RPMI8226 (cell line): Measurements from ENCODE around the gene SOX8.

Experiments used
- DNase-seq: peaks from one replicate; pipeline ENCODE4 v3.0.0-alpha.2; 2015

Gene SOX8

DNA sequence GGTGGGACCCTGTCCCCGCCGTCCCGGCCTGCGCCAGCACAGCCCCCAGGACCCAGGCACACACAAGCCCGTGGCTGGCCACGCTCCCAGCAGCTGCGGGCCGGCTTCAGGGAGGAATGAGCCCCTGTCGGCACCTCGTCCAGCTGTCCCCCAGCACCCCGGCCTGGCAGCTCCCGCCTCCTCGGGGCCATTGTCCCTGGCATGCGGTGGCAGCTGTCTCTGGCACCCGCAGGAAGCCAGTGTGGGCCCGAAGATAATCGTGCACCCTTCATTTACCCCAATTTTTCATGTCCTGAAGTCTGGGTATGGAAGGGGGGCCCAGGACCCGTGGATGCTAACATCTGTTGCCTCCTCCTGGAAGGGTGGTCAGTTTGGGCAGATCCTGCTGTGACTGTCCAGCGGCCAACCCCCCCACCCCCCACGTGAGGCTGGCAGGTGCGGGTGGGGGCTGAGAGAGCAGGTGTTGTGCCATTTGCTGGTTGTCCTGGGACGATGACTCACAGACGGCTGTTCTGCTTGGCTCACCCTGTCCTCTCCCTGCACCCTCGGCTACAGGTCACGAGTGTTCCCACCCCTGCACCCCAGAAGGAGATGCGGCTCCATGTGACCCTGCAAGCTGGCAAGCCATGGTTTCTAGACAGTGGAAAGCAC lies 6.8 kb upstream of the SOX8 start:
- peak; percentile 95 for DNase-seq

DNA sequence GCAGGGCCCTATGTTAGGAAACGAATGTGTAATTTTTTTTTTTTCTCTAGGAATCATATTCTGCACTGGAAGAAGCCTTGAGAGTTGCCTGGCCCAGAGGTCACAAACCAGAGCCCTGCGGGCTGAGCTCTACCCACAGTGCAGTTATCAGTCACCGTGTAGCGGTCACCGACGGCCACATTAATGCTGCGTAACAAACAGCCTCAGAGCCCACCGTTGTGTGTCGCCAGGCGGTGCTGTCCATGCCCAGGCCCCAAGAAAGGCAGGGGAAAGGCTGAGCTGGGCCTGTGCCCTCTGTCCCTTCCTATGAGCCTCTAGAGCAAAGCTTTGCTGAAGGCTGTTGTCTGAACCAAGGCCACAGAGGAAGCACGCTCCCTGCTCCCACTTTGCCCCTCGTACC lies 6.3 kb upstream of the SOX8 start:
- no peak for DNase-seq

DNA sequence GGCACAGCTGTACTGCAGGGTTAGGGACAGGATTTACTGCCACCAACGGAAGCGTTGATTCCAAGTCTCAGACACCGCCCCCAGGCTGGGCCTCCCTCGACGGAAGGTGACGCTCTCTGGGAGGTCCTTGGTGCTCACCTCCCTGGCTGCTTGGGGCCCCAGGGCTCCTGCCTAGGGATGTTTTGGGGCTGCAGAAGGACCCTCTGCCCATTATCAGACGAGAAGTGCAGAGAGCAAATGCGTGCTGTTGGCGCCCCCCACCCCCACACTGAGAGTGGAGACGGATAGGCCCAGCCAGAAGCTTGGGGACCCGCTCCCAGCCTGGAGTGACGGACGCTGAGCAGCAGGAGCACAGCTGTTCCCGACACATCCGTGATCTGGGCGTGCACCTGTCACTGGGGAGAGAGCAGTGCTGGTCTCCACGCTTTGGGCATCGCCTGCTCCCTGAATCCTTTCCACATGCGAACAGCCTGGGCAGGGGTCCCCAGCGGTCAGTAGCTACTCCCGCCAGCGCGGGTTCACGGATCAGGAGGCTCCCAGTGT lies 5.1 kb upstream of the SOX8 start:
- DNase-seq: no peak

DNA sequence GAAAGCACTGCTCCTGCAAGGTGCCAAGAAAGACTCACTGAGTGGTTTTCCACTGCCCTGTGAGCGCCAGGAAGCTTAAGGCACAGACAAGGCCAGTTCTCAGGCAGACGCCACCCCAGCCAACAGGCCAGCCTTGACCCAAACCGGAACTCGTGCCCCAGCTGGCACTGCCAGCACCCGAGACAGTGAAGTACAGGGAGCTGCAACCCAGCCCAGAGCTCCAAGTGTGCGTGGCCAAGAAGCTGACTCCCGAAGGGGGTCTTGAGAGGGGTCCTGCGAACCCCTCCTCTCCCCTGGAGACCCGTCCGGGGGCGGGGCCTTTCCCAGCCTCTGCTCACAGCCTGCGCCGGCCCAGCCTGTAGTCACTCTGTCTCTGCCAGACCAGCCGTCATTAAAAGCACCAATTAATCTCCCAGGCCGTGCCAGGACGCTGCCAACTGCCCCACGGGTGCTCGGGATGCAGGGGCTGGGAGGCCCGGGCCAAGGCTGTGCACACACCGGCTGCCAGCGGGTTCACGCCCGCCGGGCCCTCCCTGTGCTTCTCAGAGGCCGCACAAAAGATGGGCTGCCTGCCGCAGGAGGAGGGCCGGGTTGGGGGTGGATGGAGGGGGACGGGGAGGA lies 4.4 kb upstream of the SOX8 start:
- no peak for DNase-seq

DNA sequence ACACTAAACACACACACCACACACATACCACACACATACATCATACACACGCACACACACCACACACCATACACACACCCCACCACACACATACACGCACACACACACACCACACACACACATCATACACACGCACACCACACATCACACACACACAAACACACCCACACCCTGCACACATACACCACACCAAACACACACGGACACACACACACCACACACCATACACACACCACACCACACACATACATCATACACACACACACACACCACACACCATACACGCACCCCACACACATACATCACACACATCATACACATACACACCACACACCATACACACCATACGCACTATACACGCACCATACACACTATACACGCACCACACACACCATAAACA lies 3.7 kb upstream of the SOX8 start:
- DNase-seq: no peak

DNA sequence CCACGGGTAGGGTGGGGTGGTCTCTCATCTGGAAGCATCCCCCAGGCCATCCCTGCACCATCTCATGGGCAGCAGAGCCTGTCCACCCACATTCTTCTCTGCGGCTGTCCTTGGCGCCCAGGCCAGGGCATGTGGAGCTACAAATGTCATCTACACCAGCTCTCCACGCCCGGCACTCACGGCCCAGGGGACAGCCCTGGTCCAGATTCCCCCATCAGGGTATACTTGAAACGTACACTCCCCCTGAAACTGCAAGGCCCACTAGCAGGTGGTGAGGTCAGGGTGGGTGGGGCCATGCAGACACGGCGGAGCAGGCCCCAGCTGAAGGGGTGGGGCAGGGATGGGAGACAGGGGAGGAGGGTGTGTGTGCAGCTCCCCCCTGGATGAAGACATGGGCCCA lies 3.2 kb upstream of the SOX8 start:
- DNase-seq: no peak

DNA sequence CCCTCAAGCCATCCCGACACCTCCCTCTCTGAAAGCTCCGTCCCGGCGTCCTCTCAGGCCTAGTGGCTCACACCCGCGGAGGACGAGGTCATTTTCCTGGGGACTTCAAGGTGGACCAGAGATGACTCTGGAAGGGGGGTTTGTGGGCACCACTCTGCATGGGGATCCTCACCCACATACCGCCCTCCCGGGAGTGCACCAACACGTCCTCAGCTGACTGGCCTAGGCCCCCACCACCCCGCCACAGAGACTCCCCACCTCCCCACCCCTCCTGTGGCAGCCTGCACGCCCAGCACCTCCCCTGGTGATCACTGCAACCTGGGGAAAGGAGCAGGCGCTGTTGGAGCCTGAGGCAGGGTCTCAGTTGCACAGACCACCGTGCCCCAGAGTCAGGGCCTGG lies 2.4 kb upstream of the SOX8 start:
- DNase-seq: no peak

DNA sequence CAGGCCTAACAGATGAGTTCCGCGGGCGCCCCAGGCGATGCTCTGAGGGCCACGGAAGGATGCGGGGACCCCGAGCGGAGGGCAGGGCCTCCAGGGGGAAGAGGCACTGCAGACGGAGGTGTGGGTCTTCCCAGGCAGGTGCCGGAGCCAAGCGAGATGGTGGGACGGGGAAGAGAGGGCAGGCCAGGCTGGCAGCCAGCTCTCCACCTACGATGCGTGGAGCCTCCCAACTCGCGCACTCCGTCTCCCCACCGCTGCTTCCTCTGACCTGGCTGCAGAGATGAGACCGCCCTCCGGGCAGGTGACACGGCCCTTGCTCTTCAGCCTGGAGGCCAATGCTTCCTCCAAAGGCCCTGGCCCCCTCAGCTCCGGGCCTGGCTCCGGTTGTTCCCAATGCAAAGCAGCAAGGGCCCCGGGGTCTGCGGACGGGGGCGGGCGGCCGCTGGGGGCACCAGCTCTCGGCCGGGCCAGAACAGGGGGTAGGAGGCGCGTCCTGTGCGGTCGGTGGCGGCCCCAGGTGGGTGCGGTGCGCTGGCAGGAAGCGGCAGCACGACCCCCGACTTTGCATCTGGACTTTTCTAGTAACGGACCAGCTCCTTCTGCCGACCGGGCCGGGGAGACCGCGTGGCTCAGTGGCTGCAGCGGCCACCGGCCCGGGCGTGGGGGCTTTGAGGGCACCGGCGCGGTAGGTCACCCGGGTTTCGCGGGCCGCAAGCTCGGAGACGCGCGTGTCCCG lies 1.5 kb upstream of the SOX8 start:
- no peak for DNase-seq

DNA sequence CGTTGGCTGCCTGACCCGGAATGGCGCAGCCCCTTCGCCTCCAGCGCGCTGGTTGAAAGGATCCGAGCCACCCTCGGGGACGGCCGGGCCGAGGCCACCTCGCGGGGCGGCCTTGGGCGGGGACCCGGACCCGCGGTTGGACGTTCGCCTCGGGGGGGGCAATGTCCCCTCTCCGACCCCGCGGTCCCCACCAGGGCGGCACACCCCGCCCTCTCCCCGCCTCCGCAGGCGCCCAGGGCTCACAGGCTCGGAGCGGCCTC lies 1.0 kb upstream of the SOX8 start:
- DNase-seq: no peak

DNA sequence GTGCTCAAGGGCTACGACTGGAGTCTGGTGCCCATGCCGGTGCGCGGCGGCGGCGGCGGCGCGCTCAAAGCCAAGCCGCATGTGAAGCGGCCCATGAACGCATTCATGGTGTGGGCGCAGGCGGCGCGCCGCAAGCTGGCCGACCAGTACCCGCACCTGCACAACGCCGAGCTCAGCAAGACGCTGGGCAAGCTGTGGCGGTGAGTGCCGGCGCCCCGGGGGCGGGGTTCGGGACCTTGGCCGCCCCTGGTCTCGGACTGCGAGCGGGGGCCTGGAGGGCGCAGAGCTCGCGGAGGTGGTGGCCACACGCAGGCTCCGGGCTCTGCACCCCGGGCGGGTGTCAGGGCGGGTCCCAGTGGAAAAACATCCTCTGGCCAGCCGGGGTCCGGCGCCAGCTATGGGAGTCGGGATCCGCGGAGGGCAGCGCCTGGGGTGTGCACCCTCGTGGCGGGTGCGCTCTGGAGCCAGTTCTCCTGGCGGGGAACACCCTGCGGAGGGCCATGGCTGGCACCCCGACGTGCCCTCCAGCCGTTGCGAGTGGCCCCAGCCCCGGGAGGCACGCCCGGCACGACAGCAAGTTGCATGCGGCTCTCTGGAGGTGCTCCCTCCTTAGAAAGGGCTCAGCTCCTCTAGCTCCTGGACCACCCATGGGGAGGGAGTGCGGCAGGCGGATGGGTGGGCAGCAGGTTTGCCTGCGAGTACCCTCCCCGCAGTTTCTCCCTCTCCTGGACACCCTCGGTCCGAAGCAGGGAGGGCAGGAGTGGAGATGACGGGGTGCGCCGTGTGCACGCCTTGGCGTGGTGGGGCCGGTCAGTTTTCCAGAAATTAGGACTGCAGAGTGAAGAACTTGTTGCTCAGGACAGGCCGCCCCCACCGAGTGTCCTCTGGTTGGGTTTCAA lies 824 bp downstream of the SOX8 start:
- peak; percentile 54 for DNase-seq

DNA sequence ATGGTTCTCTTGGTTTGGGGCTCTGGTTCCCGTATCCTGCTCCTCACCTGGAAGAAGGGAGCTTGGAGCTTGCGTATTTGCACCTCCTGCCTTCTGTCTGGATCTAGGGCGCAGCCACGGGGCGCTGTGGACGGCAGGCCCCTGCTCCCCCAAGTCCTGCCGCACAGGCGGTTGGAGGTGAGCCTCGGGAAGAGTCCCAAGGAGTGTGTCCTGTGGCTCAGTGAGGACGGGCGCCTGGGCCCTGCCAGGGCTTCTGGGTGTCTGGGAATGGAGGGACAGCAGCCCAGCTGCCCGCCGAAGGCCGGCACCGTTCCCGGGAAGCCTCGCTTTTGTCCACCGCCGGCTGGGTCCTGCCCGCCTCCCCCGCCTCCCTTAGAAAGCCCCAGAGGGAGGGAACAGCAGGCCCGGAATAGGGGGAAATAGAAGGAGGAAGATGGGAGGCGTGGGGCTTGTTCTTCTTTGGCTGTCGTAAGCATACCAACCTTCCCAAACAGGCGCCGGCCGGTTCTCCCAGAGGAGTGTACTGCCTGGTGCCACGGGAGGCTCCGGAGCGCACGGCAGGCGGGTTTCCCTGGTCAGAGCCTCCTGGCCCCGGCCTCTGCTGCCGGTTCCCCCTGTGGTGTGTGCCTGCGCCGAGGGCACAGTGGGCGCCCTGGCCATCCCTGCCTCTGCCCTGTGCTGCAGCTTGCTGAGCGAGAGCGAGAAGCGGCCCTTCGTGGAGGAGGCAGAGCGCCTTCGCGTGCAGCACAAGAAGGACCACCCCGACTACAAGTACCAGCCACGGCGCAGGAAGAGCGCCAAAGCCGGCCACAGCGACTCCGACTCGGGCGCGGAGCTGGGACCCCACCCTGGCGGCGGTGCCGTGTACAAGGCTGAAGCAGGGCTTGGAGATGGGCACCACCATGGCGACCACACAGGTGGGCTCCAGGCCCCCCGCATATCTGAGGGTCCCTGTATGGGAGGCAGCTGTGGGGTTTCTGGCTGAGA lies 1.8 kb downstream of the SOX8 start:
- DNase-seq: no peak

DNA sequence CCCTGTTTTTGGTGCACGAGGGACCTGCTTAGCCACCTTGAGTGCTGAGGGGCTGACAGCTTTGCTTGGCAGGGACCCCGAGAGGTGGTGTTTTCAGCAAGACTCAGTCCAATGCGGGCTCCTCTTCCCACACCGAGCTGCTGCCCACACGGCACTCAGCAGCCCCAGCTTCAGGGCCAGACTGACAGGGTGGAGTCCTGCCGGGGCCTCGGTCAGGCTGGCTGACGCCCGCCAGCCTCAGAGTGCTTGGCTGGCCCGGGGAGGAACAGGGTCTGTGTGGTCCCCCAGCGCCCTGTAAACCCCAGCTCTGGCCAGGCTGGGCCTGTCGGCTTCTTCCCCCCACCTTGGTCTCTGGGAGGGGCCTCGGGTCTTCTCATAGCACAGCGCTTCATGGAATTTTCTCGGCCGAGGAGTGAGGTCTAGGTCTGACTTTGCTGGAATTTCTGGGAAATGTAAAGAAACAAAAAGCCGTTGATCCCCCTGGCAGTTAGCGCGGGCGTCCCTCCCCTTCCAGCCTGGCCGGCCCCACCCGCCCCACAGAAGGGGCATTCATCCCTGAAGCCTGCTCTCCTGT lies 2.6 kb downstream of the SOX8 start:
- no peak for DNase-seq

DNA sequence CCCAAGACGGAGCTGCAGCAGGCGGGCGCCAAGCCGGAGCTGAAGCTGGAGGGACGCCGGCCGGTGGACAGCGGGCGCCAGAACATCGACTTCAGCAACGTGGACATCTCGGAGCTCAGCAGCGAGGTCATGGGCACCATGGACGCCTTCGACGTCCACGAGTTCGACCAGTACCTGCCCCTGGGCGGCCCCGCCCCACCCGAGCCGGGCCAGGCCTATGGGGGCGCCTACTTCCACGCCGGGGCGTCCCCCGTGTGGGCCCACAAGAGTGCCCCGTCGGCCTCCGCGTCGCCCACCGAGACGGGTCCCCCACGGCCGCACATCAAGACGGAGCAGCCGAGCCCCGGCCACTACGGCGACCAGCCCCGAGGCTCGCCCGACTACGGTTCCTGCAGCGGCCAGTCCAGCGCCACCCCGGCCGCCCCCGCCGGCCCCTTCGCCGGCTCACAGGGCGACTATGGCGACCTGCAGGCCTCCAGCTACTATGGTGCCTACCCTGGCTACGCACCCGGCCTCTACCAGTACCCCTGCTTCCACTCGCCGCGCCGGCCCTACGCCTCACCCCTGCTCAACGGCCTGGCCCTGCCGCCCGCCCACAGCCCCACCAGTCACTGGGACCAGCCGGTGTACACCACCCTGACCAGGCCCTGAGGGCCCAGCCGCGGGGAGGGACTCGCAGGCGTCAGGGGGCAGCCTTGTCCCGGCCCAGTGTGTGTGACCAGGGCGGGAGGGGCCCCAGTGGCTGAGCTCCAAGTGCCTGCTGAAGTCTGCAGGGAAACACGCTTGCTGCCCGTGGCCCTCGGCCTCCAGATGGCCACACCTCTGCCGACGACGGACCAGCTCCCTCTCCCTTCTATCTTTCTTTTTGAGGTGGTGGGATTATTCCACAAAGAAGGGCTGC lies 3.4 kb downstream of the SOX8 start:
- no peak for DNase-seq

DNA sequence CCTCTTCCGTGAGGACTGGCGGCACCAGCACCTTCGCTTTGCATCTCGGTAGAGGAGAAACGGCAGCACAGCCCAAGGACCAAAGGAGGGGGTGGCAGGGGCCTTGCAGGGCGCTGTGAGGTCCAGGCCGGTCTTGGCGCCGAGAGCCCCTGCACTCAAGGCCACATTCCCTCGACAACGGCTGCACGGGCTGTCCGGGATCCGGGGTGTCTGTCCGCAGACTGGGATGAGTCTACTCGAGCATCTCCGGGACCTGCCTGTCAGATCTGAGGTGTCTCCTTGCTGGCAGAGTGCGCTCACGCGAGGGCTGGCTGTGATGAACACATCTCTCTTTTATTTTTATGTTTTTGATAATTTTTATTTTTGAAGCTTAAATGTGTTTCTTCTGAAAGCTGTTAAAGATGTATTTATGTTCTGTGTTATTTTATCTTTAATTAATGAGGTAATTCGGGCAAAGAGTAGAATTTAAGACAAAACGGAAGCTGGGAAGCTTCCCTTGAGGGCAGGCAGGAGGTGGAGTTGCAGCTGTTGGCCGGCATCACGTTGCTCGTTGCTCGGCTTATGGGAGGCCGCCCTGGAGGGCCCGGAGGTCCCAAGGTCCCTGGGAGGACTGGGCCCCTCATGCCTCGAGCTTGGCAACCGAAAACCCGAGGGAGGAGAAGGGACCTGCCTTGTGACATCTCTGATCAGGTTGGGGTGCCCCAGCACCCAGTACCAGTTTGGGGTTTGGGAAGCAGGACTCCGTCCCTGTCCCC lies 4.3 kb downstream of the SOX8 start:
- DNase-seq: no peak

DNA sequence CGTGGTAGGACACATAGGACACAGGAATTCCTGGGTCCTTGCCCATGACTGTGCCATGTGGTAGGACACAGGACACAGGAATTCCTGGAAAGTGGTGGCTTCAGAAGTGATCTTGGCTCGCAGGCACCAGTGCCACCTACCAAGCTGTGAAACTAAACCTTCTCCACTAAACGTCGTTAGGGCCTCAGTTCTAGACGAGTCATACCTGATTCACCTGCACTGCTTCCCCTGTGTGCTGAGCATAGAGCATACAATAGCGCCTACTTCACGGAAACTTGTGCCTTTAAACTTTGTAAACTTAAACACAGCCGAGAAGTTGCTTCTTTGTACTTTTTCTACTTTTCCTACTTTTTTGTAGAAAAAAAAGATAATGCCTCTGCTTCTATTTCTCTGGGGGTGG lies 4.8 kb downstream of the SOX8 start:
- no peak for DNase-seq

DNA sequence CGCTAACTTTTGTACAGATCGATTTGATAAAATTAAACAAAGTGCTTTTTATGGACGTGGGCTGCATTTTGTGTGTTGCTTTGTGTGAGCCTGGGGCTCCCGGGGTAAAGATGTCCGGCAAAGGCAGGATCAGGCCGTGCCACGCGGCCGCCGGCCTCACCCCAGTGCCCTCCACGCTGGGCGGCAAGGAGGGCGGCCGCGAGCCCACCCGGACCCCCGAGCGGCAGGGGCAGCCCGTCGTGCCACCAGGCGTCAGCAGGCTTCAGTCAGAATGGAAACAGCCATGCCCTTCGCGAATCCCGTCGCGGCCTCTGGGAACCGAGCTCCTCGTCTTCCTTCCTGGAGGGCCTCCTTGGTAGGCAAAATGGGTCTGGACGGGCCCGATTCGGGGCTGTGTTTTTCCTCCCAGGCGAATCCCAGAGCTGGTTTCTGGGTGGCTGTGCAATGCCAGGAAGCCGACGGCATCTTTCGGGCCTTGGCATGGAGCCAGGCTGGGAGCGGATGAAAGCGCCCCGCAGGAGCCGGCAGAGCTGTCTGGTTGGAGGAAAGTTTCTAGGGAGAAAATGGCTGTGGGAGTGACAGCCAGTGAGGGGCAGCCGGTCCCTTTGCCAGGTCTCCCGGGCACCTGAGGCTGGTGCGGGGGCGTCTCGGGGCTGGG lies 5.5 kb downstream of the SOX8 start:
- no peak for DNase-seq

DNA sequence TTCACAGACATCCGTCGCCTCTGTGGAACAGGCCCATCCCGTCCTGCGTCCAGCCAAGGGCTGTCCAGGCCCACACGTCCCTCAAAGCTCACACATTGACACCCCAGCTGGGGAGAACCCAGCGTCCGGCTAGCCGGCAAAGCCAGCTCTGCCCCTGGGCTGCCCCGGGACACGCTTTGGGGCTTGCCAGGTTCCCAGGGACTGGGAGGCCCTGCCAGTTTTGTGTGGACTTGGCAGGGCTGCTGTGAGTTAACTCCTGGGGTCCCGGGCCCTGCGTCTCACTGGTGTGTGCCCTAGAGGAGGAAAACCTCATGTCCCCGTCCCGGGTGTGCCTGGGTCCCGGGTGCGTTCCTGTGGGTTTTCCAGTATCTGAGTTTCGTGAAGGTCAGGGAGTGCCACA lies 6.3 kb downstream of the SOX8 start:
- no peak for DNase-seq

DNA sequence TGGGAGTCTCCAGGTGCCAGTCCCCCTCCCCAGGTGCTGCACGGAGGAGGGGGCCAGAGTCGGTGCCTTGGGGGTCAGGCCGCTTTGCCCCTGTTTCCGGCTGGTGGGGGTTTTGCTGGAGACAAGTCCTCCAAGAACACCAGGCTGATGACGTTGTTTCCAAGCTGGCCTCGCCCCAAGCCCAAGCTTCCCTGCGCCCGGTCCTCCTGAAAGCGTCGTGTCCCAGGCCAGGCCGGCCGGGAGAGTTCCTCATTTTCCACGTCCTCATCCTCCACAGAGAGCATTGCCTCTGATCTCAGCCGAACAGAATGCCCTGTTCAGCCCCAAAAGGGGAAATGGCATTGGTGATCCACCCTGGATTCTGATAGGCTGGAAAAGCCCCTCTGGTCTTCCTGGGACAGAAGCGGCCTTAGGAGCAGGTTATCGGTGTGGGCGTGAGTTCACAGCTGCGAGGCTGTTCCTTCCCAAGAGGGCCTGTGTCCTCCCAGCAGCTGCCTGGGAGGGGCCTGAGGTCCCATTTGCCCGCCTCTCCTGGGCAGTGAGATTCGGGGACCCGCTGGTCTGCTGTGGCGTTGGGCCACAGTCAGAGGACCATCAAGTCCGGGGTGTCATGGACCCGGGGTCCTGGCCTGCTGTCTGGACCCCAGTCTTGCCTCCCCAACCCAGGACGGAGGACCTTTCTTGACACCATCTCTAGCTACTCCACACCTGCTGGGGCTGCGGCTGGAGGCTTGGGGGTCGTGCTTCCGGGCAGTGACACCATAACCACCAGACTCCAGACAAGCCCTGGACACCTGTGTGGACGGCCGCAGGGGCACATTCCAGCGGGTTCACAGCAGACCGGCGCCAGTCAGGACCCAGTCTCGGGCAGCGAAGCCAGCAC lies 7.1 kb downstream of the SOX8 start:
- DNase-seq: no peak
